ENCODE results near the gene ROCK2. TPM values are rescaled to one million over a fixed set of nuclear protein-coding genes. Genes with fewer than 3 reads are reported as not detected.

The ROCK2 gene
- total and polyA plus RNA-seq, 9 of the 15 experiments (the other 6 are each of a cell fraction or from before 2014, with no cell fraction given) = 4.9 to 30.6 (median 14.3) TPM

DNA sequence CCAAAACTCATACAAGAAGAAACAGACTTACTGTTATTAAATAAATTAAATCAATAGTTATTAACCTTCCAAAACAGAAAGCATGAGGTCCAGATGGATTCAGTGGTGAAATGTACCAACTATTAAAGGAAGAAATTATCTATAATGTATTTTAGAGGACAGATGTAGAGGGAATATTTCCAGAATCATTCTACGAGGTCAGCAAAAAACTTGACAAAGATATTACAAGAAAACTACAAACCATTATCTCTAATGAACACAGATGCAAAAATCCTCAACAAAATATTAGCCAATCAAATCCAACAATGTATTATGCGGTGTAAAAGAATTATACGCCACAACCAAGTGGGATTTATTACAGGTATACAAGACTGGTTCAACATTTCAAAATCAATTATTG, 63.7 kb downstream of the ROCK2 start:
- POLR2A ChIA-PET = no interaction called here
- no peak overlapping the region for H3K4me2 ChIP-seq (ENCODE audit: insufficient read depth, low read length)
- no peak overlapping the region for H3K27ac ChIP-seq (ENCODE audit: extremely low read depth, low read depth, low read length)
- FAIRE-seq (no peak), ATAC-seq (no peak), DNase-seq (ENCODE audit: extremely low read depth in 1 of 4, low spot score in 3 of 4) (no peak)
- CTCF ChIA-PET (ENCODE audit: low intra/inter-chr PET ratio) = no interaction called here
- peaks cover 13% of the 10 kb centered on the region for H3K79me2 ChIP-seq (ENCODE audit: control insufficient read depth, insufficient read depth, low read length)
- 90% methylated on average over 3 of the region's 3 CpGs for WGBS (ENCODE audit: insufficient coverage, low coverage, missing lambda C conversion rate)
- TF ChIP-seq ZNF316 (IDR thresholded peaks at IDR 0.05) (peak; percentile 73), RBFOX2 (IDR thresholded peaks at IDR 0.05; ENCODE audit: low read depth, low read length) (no peak), STAG1 (CRISPR knock-in tag; IDR thresholded peaks at IDR 0.05; ENCODE audit: borderline replicate concordance) (no peak), ZHX1 (conservative IDR thresholded peaks at IDR 0.05; ENCODE audit: low read length) (no peak), ATF6 (CRISPR knock-in tag; IDR thresholded peaks at IDR 0.05) (no peak), EP300 (IDR thresholded peaks at IDR 0.05; ENCODE audit: low read length) (0 out of 2 replicates have a peak, but pooled peaks have one; percentile 7), ZNF57 (CRISPR knock-in tag; IDR thresholded peaks at IDR 0.05) (no peak), C11orf30 (IDR thresholded peaks at IDR 0.05; ENCODE audit: low read depth) (peak; percentile 48), MYC (IDR thresholded peaks at IDR 0.05; ENCODE audit: low read depth, low read length) (no peak), MYC (CRISPR knock-in tag; IDR thresholded peaks at IDR 0.05; ENCODE audit: borderline replicate concordance, low read depth) (no peak), ZNF253 (CRISPR knock-in tag; conservative IDR thresholded peaks at IDR 0.05) (no peak), ZNF79 (CRISPR knock-in tag; IDR thresholded peaks at IDR 0.05; ENCODE audit: low read depth) (no peak), NCOA2 (IDR thresholded peaks at IDR 0.05; ENCODE audit: partially characterized antibody in 2 of 2) (no peak), PHB2 (IDR thresholded peaks at IDR 0.05; ENCODE audit: low read depth) (no peak), SP1 (CRISPR knock-in tag; IDR thresholded peaks at IDR 0.05) (no peak), KLF6 (CRISPR knock-in tag; IDR thresholded peaks at IDR 0.05; ENCODE audit: borderline replicate concordance) (no peak)
- TF ChIP-seq, protein P1, sequence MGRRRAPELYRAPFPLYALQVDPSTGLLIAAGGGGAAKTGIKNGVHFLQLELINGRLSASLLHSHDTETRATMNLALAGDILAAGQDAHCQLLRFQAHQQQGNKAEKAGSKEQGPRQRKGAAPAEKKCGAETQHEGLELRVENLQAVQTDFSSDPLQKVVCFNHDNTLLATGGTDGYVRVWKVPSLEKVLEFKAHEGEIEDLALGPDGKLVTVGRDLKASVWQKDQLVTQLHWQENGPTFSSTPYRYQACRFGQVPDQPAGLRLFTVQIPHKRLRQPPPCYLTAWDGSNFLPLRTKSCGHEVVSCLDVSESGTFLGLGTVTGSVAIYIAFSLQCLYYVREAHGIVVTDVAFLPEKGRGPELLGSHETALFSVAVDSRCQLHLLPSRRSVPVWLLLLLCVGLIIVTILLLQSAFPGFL (CRISPR knock-in tag; IDR thresholded peaks at IDR 0.05) = no peak
- in situ Hi-C loops (cut with MboI) (no loop called here), intact Hi-C loops (cut with micrococcal nuclease) (loop anchor here (1.0 kb wide), 1 partner anchor 37 kb away; no protein-coding TSS in a partner anchor)
- no peak overlapping the region for H3K4me3 ChIP-seq
- H4K20me1 ChIP-seq (replicated peaks; ENCODE audit: control insufficient read depth, insufficient read depth, low read length) = no peaks in the 10 kb centered on the region
- BruUV-seq (replicated peaks) = no TSS peak
- H3K9me3 ChIP-seq (replicated peaks; ENCODE audit: control insufficient read depth, insufficient read depth, low read depth, low read length) = no peaks in the 10 kb centered on the region; the same call in 1 of the 2 replicates
- no peak overlapping the region for H2AFZ ChIP-seq (ENCODE audit: low read depth, low read length)
- peaks cover 27% of the 10 kb centered on the region for H3K36me3 ChIP-seq (ENCODE audit: control insufficient read depth, insufficient read depth, low read length)
- peaks cover 6 to 9% of the 10 kb centered on the region in 2 experiments; a peak in 3 of 5 replicates for H3K4me1 ChIP-seq (replicated peaks in 1 of 2; ENCODE audit: control insufficient read depth in 2 of 2, insufficient read depth in 2 of 2, low read length in 2 of 2)
- H3K27me3 ChIP-seq (ENCODE audit: control insufficient read depth in 2 of 2, insufficient read depth in 2 of 2, low read length in 2 of 2) = no peaks in the 10 kb centered on the region
- no peaks in the 10 kb centered on the region for H3K9me1 ChIP-seq (ENCODE audit: control insufficient read depth, insufficient read depth, low read length)
- no peak overlapping the region for H3K9ac ChIP-seq (ENCODE audit: insufficient read depth in 1 of 2, low read depth in 2 of 2, low read length in 2 of 2)
